Cerebellar cortex (tissue), 1 donor: ENCODE data around the gene MSL1.
A peak's percentile ranks its signal among the peaks of the same experiment; 100 is the strongest.
"Not testable (repeated sequence)": the region's sequence is repeated elsewhere in the genome, so short reads cannot be mapped to it uniquely, and the experiment has no call there.

ENCODE experiments used
- DNase-seq: peaks from one replicate; pipeline ENCODE4 v3.0.0-alpha.2; 2015; ENCODE audit warnings: low spot score

MSL1 gene

DNA sequence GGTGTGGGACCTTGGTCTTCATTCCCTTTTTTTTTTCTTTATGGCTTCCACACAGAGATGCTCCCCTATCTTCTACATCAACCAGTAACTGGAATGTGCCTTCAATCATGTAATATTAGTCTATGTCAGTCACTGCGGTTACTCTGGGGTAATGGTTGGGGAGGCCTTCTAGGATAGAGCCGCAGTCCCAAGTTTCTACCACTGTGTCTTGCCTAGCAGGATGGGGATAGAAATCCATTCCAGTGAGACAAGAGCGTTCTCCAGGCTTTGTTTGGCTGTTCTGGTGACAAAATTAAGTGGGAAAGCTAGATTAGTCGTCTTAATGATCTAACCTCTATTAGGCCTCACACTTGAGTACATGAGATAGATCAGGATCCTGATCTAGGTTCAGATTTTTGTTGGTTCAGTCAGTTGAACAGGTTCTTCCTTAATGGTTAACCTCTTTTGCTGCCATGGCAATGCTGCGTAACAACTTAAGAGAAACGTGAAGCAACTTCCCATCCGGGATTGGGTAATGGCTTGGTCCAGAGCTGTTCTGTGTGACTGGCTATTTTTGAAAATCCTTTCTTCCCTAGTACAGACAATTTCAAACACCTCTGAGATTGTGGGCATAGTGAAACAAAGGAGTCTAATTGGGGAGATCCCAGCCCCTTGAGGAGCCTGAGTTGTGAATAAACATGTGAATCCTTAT, 8.7 kb downstream of the MSL1 start:
- DNase-seq: no peak

DNA sequence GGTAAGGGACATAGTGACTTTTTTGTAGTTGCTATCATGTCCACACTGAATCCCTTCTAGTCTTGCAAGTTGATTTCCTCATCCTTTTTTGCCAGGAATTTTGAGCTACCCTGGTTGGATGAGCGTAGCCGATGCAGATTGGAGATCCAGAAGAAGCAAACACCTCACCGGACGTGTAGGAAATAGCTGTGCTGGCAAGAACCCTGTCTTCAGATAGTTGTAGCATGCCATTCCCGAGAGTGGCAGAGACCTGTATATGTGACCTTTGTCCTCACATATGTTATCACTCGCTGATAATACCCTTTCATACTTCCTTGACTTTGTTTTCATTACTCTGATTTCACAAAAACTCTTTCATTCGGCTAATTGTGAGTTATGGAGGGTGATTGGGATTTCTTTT, 12.4 kb downstream of the MSL1 start:
- no peak for DNase-seq

DNA sequence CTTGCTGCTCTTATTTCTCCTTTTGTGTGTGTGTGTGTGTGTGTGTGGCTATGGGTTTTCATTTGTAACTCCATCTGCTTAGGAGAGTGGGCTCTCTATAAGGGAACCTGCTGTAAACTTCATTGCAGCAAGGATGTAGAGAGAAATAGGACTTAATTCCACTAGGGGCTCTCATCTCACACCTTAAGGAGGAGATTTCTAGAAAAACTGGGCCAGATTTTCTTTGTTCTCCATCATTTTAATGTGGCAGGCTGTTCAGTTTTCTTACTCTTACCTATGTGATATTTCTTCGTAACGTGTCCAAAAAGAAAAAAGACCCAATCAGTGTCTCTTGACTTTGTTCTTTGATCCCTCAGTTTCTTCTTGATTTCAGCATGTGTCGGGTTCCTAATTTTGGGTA, 14.0 kb downstream of the MSL1 start:
- DNase-seq: peak; percentile 24

DNA sequence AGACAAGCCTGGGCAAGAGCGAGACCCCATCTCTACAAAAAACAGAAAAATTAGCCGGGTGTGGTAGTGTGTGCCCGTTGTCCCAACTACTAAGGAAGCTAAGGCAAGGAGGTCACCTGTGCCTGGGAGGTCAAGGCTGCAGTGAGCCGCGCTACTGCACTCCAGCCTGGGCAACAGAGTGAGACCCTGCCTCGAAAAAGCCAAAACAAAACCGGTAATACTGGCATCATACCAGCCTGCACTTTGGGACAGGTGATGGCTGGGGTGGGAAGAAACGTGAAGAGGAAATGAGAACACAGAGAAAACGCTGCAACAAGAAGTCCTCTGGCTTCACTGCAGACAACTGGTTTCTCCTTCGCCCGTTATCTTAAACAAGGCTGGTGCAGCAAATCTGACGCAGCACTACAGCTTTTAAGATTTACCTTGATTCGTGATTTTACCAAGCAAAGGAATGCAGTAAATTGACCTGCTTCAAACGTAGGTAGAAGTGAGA, 17.8 kb downstream of the MSL1 start:
- DNase-seq: peak; percentile 27

DNA sequence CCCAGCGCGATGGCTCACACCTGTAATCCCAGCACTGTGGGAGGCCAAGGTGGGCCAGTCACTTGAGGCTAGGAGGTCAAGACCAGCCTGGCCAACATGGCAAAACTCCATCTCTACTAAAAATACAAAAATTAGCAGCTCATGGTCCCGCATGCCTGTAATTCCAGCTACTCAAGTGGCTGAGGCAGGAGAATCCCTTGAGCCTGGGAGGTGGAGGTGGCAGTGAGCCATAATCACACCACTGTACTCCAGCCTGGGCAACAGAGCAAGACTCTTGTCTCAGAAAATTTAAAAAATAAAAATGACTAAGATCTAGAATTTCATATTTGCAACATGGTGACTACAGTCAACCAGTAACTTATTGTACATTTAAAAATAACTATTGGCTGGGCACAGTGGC, 21.4 kb downstream of the MSL1 start:
- not testable (repeated sequence) for DNase-seq

DNA sequence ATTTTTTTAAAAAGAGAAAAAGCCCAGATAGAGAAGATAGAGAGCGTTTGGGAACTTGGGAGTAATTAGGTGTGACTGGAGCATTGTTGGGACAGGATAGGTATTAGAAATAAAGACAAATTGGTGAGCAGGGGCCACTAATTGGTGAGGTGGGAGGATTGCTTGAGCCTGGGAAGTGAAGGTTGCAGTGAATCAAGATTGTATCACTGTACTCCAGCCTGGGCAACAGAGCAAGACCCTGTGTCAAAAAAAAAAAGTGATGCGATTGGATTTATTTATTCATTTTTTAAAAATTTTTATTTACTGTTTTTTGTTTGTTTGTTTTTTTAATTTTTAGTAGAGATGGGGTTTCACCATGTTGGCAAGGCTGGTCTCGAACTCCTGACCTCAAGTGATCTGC, 23.7 kb downstream of the MSL1 start:
- DNase-seq: no peak

DNA sequence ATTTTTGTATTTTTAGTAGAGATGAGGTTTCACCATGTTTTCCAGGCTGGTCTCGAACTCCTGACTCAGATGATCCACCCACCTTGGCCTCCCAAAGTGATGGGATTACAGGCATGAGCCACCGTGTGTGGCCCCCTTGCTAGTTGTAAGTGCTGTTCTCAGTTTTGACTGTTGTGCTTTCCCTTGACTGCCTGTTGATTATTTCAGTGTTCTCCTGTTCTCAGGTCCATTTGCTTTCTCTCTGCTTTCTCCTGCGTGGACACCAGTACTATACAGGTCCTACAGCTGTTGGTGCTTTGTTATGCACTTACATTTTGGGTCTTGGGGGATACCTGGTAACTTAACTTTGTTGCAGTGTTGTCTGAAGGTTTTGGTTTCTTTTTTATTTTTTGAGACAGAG, 26.8 kb downstream of the MSL1 start:
- no peak for DNase-seq

DNA sequence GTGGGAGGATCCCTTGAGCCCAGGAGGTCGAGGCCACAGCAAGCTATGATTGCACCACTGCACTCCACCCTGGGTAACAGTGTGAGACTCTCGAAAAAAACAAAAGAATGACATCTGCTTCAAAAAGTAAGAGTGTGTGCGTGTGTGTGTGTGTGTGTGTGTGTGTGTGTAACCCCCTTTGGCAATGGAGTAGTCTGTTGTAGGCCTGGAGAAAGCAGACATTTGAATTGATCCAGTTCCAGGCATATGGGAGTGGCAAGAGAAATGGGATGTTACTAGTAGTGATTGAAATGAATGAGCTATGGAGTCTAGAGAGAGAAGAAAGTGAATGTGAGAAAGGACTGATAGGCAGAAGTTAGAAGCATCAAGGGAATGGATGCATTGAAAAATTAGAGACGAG, 28.5 kb downstream of the MSL1 start:
- DNase-seq: no peak

DNA sequence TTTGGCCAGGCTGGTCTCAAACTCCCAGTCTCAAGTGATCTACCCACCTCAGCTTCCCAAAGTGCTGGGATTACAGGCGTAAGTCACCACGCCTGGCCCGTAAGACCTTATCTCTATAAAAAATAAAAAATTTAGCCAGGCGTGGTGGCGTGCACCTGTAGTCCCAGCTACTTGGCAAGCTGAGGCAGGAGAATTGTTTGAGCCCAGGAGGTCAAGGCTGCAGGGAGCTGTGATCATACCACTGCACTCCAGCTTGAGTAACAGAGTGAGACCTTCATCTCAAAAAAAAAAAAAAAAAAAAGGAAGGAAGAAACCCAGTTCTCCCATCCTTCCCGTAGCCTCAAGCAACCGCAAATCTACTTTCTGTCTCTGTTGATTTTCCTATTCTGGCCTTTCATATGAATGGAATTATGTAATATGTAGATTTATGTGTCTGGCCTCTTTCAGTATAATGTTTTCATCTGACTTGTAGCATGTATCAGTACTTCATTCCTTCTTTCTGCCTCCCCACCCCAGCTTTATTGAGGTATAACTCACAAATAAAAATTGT, 29.7 kb downstream of the MSL1 start:
- DNase-seq: no peak

DNA sequence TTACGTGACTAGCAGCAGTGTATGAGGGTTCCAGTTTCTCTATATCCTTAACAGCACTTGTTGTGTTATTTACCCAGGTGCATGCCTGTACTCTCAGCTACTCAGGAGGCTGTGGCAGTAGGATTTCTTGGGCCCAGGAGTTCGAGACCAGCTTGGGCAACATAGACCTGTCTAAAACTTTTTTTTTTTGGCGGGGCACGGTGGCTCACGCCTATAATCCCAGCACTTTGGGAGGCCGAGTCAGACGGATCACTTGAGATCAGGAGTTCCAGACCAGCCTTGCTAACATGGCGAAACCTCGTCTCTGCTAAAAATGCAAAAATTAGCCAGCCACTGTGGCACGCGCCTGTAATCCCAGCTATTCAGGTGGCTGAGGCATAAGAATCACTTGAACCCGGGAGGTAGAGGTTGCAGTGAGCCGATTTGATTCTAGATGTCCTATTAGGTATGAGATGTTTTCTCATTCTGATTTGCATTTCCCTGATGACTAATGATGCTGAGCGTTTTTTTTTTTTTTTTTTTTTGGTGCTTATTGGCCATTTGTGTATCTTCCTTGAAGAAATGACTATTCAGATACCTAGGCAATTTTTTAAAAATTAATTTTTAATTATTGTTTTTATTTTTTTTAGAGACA, 31.9 kb downstream of the MSL1 start:
- DNase-seq: no peak

DNA sequence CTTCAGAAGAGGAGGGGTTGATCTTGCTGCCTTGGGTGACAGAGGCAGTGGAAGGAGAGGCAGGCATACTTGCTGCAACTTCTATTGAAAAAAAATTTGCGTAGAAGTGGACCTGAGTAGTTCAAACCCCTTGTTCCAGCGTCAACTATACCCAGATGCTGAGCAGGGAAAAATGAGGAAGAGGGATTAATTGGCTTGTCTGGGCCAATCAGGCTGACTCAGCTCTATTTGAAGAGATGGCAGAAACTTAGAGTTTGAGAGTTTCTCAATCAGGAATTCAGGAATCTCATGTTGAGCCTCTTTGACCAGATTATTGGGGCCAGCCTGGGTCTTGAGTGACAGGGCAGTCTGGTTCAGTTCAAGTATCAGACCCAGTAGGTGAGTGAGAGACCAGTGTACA, 36.2 kb downstream of the MSL1 start:
- DNase-seq: no peak

DNA sequence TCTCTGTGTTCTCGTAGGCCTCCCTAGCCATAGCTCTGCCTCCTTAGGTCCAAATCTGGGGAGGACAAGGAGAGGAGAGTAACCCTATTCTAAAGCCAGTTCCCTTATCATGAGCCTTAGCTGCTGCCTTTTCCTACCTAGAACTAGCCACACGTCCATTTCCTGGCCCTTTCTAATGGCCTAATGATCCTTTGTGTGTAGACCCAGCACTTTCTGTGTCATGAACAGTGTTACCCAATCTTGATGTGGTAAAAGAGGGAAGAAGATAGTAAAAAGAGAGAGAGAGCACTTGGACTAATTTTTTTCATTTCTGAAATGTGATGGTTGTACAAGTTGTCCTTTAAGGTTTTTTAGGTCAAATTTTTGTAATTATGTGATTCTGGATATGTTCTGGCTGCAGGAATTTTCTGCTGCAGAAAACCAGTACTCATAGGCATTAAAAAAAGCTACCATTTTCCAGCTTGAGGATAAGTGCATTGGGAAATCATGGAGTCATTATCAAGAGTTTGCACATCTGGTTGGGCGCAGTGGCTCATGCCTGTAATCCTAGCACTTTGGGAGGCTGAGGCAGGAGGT, 36.8 kb downstream of the MSL1 start:
- DNase-seq: no peak

DNA sequence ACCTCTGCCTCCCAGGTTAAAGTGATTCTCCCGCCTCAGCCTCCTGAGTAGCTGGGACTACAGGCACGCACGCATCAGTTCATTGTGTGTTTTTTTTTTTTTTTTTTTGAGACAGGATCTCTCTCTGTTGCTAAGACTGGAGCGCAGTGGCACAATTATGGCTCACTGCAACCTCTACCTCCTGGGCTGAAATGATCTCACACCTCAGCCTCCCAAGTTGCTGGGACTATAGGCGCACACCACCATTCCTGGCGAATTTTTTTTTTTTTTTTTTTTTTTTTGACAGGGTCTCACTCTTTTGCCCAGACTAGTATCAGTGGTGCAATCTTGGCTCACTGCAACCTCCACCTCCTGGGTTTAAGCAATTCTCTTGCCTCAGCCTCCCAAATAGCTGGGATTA, 37.7 kb downstream of the MSL1 start:
- DNase-seq: no peak

DNA sequence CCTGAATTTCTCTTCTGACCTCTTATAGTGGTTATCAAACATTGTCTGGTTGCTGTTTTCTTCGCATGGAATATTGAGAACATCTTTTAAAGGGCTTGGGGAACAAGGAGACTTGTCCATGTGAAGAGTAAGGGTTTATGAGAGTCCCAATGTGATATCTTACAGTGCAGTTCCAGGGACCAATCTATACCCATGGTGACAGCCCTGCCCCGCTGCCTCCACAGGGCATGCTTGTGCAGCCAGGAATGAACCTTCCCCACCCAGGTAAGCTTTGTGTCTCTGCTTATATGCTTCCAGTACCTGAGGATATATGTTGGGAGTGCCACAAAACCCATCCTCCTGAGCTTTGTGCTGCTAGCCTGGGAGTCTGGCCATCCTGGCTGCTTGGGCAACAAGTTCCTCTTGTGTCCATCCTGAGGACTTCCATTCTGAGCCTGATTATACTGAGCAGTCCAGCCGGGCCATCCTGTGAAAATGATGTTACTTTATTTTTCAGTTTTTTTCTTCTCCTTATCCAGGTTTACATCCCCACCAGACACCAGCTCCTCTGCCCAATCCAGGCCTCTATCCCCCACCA, 46.0 kb downstream of the MSL1 start:
- DNase-seq: no peak

DNA sequence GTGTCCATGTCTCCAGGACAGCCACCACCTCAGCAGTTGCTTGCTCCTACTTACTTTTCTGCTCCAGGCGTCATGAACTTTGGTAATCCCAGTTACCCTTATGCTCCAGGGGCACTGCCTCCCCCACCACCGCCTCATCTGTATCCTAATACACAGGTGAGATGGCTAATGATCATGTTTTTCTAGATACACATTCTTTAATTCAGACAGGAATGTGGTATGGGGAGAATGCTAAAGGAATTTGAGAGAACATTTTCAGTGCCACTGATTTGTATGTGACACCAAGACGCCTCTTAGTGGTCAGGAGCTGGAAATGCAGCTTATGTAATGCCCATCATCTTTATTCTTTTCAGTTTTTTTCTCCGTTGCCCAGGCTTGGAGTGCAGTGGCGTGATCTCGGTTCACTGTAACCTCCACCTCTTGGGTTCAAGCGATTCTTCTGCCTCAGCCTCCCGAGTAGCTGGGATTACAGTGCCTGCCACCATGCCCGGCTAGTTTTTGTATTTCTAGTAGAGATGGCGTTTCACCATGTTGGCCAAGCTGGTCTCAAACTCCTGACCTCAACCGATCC, 46.6 kb downstream of the MSL1 start:
- peak; percentile 85 for DNase-seq

DNA sequence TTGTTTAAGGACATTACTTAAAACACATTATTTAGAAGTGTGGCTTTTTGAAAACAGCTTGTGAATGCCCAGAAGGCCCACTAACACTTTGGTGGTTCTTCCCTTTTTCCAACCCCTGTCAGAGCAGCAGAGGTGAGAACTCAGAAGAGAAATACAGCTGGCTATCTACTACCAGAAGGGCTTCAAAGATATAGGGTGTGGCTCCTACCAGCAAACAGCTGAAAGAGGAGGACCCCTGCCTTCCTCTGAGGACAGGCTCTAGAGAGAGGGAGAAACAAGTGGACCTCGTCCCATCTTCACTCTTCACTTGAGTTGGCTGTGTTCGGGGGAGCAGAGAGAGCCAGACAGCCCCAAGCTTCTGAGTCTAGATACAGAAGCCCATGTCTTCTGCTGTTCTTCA, 48.6 kb downstream of the MSL1 start:
- no peak for DNase-seq

DNA sequence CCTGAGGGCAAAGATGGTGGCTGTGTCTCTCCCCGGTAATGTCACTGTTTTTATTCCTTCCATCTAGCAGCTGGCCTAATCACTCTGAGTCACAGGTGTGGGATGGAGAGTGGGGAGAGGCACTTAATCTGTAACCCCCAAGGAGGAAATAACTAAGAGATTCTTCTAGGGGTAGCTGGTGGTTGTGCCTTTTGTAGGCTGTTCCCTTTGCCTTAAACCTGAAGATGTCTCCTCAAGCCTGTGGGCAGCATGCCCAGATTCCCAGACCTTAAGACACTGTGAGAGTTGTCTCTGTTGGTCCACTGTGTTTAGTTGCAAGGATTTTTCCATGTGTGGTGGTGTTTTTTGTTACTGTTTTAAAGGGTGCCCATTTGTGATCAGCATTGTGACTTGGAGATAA, 50.0 kb downstream of the MSL1 start:
- DNase-seq: no peak

DNA sequence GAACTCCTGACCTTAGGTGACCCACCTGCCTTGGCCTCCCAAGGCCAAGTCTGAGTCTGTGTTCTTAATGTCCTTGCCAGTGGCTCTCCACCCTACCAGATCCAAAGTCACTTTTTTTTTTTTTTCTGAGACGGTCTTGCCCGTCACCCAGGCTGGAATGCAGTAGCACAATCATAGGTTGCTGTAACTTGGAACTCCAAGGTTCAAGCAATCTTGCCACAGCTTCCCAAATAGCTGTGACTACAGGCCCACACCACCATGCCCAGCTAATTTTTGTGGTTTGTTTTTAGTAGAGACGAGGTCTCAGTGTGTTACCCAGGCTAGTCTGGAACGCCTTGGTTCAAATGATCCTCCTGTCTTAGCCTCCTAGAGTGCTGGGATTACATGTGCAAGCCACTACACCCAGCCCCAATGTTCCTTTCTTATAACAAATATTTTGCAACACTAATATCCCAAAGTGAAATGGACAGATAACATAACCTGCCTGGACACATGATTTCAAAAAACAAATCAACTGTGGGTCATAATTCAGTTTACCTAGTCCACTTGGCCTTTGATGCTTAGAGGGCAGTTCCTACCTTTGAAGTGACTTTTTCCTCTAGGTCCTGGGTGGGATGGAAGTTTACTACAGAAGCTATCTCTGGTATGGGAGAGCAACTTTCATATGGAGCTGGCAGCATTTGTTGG, 51.5 kb downstream of the MSL1 start:
- DNase-seq: no peak

DNA sequence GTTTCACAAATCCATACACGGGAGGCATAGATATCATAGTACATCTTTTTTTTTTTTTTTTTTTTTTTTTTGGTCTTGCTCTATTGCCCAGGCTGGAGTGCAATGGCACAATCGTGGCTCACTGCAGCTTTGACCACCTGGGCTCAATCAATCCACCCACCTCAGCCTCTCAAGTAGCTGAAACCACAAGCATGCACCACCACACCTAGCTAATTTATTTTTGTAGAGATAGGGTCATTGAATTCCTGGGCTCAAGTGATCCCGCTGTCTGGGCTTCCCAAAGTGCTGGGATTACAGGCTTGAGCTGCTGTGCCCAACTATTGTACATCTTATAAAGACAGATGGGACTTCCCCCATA, 52.0 kb downstream of the MSL1 start:
- no peak for DNase-seq

DNA sequence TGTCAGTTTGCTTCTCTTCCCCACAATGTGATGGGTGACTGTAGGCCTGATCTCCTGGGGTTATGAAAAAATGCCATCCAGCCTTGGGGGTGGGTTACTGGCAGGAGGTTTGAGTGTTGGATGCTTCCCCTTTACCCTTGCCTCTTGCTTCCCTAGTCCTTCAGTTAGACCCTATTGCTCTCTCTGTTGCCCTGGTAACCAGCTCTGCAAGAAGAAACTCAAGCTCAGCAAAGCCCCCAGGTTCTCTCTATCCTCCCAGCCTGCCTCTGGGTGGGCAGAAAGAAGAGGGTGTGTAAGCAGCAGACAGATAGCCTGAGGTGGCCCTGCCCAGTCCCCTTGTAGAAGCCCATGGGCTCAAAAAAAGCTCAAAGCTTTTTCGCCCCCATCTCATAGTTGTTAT, 52.7 kb downstream of the MSL1 start:
- no peak for DNase-seq

DNA sequence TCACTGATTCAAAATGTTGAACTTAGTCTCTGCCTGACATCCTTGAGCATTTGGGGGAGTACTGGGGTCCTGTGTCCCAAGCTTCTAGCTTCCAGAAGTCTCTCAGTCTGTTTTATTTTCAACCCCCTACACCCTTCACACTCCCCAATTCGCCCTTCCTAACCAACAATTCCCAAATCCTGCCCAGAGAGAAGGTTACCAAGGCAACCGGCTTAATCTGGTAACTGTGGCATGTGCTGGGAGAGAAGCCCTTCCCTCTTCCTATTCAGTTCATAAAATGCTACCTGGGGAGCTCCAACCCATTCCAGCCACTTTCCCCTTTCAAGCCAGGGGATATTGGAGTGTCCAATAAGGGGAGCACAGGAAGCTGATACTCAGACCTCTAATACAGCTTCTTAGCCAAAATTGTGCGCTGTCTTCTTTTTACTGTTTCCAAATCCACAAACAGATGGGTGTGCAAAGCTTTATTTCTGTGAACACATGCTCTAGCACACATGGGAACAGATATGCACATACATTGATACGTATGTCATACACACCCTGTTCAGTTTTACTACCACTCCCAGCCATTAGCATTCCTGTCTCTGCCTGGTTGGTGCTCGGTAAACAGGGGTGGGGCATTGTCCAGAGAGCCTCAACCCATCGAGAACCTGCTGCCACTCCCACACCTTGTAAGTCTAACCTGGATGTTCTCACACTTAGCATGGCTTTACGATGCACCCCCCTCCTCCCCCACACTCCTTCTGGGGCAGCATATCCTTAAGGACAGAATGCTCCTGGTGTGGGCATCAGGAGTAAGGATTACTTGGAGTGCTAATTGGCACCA, 54.4 kb downstream of the MSL1 start:
- no peak for DNase-seq
